Astrocyte (in vitro differentiated cells and primary cell): Measurements from ENCODE around the gene TOLLIP.

Source experiments
- EZH2 ChIP-seq: IDR thresholded peaks from 2 replicates; pipeline ENCODE4 v1.6.1; 2012; ENCODE audit warnings: mild to moderate bottlenecking, low read length, inconsistent platforms; ENCODE audit not compliant: insufficient read depth
- TF ChIP-seq, protein P1 (sequence below): IDR thresholded peaks from 2 replicates; pipeline ENCODE4 v1.5.1; 2011; ENCODE audit warnings: low read depth, mild to moderate bottlenecking, inconsistent platforms, low read length, moderate library complexity; ENCODE audit not compliant: insufficient read depth

DNA sequence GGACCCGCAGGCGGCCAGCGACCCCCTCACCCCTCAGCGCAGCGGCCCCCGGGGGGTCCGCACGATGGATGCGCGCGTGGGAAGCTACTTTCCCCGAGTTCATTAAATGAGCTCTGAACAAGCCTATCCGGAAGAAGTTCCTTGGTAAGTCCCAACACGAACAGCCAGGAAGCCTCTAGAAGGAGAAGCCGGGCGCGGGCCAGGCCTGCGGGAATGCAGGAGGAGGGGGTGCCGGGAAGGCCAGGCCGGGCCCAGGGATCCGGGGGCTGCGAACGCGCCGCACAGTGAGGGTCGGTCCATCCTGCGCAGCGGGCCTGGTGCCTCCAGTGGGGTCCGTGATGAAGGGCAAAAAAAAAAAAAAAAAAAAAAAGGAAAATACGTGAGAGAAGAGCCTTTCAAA, 36.9 kb downstream of the TOLLIP start:
- no peak for TF ChIP-seq EZH2
- TF ChIP-seq, protein P1, sequence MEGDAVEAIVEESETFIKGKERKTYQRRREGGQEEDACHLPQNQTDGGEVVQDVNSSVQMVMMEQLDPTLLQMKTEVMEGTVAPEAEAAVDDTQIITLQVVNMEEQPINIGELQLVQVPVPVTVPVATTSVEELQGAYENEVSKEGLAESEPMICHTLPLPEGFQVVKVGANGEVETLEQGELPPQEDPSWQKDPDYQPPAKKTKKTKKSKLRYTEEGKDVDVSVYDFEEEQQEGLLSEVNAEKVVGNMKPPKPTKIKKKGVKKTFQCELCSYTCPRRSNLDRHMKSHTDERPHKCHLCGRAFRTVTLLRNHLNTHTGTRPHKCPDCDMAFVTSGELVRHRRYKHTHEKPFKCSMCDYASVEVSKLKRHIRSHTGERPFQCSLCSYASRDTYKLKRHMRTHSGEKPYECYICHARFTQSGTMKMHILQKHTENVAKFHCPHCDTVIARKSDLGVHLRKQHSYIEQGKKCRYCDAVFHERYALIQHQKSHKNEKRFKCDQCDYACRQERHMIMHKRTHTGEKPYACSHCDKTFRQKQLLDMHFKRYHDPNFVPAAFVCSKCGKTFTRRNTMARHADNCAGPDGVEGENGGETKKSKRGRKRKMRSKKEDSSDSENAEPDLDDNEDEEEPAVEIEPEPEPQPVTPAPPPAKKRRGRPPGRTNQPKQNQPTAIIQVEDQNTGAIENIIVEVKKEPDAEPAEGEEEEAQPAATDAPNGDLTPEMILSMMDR: no peak
